HG03045 (cell line): ENCODE measurements around the gene METTL8.

Experiments
- ATAC-seq: cut with Tn5 transposase; IDR thresholded peaks from one replicate; pipeline ENCODE4 v1.9.1; 2021; ENCODE audit warnings: mild to moderate bottlenecking, moderate library complexity; ENCODE audit not compliant: unreplicated experiment

METTL8 gene

GRCh38 chr2:171433763-171434012 is at the start of gene METTL8:
Gene METTL8 (minus strand): TSS chr2:171433990. CDS start chr2:171392185, 41,805 bp downstream.
- ATAC-seq = no peak

- ATAC-seq = no peak
Observed at GRCh38 chr2:171482877-171483276, 49.1 kb upstream of the METTL8 start.

- ATAC-seq = no peak
Observed at GRCh38 chr2:171482308-171482707, 48.5 kb upstream of the METTL8 start.

GRCh38 chr2:171480908-171481307 is 47.1 kb upstream of the METTL8 start:
- ATAC-seq = no peak

- no peak for ATAC-seq
Observed at GRCh38 chr2:171479154-171479814, 45.5 kb upstream of the METTL8 start.

GRCh38 chr2:171478345-171478744 is 44.6 kb upstream of the METTL8 start:
- no peak for ATAC-seq

- ATAC-seq = no peak
Observed at GRCh38 chr2:171475979-171476378, 42.2 kb upstream of the METTL8 start.

- no peak for ATAC-seq
Observed at GRCh38 chr2:171470129-171470528, 36.3 kb upstream of the METTL8 start.

- no peak for ATAC-seq
Observed at GRCh38 chr2:171469176-171469575, 35.4 kb upstream of the METTL8 start.

GRCh38 chr2:171460537-171460936 is 26.7 kb upstream of the METTL8 start:
- ATAC-seq = no peak

- ATAC-seq = no peak
Observed at GRCh38 chr2:171459498-171459897, 25.7 kb upstream of the METTL8 start.

GRCh38 chr2:171452773-171453172 is 19.0 kb upstream of the METTL8 start:
- no peak for ATAC-seq

GRCh38 chr2:171451074-171451473 is 17.3 kb upstream of the METTL8 start:
- no peak for ATAC-seq

- ATAC-seq = no peak
Observed at GRCh38 chr2:171447675-171448074, 13.9 kb upstream of the METTL8 start.

- ATAC-seq = no peak
Observed at GRCh38 chr2:171441470-171441869, 7.7 kb upstream of the METTL8 start.

- ATAC-seq = no peak
Observed at GRCh38 chr2:171436307-171436706, 2.5 kb upstream of the METTL8 start.

GRCh38 chr2:171434013-171434989 is 511 bp upstream of the METTL8 start, which contains the start of gene DCAF17:
Gene DCAF17 (plus strand): TSS chr2:171434226. CDS start chr2:171434578, 352 bp downstream.
- ATAC-seq = peak; percentile 91

- no peak for ATAC-seq
Observed at GRCh38 chr2:171432969-171433762, 624 bp downstream of the METTL8 start.

GRCh38 chr2:171432206-171432968 is 1.4 kb downstream of the METTL8 start:
- no peak for ATAC-seq

GRCh38 chr2:171431677-171432167 is 2.1 kb downstream of the METTL8 start:
- no peak for ATAC-seq
